Subcutaneous adipose tissue (tissue), 4 donors: Measurements from ENCODE around the gene MYT1. TPM values are rescaled to one million over a fixed set of nuclear protein-coding genes. Genes with fewer than 3 reads are reported as not detected.

ENCODE experiments used
- total RNA-seq, 4 donors: library from RNA; depleted of rRNA; stranded (reverse); fragments of >200 nt; gene quantifications; one replicate each; pipeline ENCODE4 v1.1.0, GENCODE V29; 2016
- TF ChIP-seq, protein P1 (sequence below): fragments of 450-650 bp; IDR thresholded peaks from one replicate; pipeline ENCODE4 v1.5.1; 2016; ENCODE audit warnings: low read depth, mild to moderate bottlenecking, control low read depth, antibody characterized with exemption, moderate library complexity

The MYT1 gene
- total RNA-seq, 4 donors from 2014 or later: not detected

GRCh38 chr20:64210656-64211369 is 46.6 kb downstream of the MYT1 start:
- TF ChIP-seq, protein P1, sequence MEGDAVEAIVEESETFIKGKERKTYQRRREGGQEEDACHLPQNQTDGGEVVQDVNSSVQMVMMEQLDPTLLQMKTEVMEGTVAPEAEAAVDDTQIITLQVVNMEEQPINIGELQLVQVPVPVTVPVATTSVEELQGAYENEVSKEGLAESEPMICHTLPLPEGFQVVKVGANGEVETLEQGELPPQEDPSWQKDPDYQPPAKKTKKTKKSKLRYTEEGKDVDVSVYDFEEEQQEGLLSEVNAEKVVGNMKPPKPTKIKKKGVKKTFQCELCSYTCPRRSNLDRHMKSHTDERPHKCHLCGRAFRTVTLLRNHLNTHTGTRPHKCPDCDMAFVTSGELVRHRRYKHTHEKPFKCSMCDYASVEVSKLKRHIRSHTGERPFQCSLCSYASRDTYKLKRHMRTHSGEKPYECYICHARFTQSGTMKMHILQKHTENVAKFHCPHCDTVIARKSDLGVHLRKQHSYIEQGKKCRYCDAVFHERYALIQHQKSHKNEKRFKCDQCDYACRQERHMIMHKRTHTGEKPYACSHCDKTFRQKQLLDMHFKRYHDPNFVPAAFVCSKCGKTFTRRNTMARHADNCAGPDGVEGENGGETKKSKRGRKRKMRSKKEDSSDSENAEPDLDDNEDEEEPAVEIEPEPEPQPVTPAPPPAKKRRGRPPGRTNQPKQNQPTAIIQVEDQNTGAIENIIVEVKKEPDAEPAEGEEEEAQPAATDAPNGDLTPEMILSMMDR: no peak

- TF ChIP-seq, protein P1: no peak
Measured at GRCh38 chr20:64211874-64212658, 47.8 kb downstream of the MYT1 start.

- TF ChIP-seq, protein P1: no peak
Measured at GRCh38 chr20:64212755-64213154, 48.5 kb downstream of the MYT1 start.

GRCh38 chr20:64214113-64214512 is 49.9 kb downstream of the MYT1 start:
- TF ChIP-seq, protein P1: no peak

DNA sequence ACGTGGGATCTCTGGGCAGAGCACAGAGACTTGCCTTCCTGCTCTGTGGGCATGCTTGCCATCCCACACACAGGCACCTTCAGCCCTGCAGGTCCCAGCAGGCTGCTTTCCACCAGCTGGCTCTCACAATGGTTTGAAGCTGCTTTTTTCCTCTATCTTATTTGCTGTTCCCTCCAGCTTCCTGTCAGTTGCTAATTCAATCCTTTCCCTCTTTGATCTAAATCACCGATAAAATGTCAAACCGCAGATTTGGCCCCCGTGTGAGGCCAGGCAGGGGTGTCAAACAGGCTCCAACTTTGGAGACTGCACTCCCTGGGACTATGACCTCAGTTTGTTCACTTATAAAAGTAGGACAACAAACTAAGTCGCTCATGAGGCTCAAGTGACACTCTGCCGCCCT is 50.7 kb downstream of the MYT1 start:
- TF ChIP-seq, protein P1: no peak

DNA sequence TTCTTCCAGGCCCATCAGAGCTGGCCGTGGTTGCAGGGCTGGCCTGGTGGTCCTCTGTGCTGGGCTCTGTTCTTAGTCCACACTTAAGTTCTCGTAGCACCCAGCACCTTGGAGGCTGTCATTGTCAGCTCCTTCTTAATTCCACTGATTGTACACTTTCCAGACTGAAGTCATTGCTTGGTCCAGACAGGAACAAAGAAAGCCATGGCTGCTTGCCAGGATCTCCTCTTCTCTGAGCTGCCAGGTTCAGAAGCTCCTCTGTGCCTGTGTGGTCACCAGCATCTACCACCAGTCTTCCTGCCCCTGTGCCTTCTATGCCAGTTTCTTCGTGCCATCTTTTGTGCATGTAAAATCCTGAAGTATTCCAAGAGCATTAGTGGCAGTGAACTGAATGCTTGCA is 51.8 kb downstream of the MYT1 start:
- TF ChIP-seq, protein P1: no peak

GRCh38 chr20:64216910-64217309 is 52.7 kb downstream of the MYT1 start:
- TF ChIP-seq, protein P1: no peak
